HEK293 (cell line): ENCODE data around the gene RFNG.
A peak's percentile ranks its signal among the peaks of the same experiment; 100 is the strongest.

Experiments
- CTCF ChIA-PET: fragments of 350-600 bp; formaldehyde crosslinking; extraction: SDS; loops from one replicate; lab custom pipeline; 2021; ENCODE audit warnings: antibody characterized with exemption; lab: Yijun Ruan, JAX
- POLR2A ChIA-PET: fragments of 300-600 bp; formaldehyde crosslinking; extraction: SDS; loops from one replicate; lab custom pipeline; 2020; ENCODE audit warnings: antibody characterized with exemption, inconsistent platforms; lab: Yijun Ruan, JAX
- H3K27ac ChIP-seq: fragments of 200-500 bp; sonication (Bioruptor generic); 2 replicates; pipeline ENCODE4 v1.5.1; 2014; ENCODE audit warnings: low read depth, low read length, control low read depth, inconsistent platforms; ENCODE audit errors: extremely low read depth
- H3K36me3 ChIP-seq, 2 experiments: fragments of 200-500 bp in 1 of 2; sonication (Bioruptor generic) in 1 of 2; 1 replicate in 1 of 2; 2 replicates in 1 of 2; pipeline ENCODE4 v1.5.1; 2014 to 2017; ENCODE audit warnings: inconsistent platforms in 2 of 2, low read length in 2 of 2; ENCODE audit not compliant: control insufficient read depth in 2 of 2, insufficient read depth in 1 of 2
- H3K4me1 ChIP-seq: fragments of 200-500 bp; sonication (Bioruptor generic); 2 replicates; pipeline ENCODE4 v1.5.1; 2014; ENCODE audit warnings: mild to moderate bottlenecking, low read length, inconsistent platforms; ENCODE audit not compliant: control insufficient read depth, insufficient read depth
- H3K4me3 ChIP-seq: 2 replicates; pipeline ENCODE4 v1.5.1; 2011; ENCODE audit warnings: low read depth, mild to moderate bottlenecking, control low read depth, low read length, moderate library complexity
- H3K9me3 ChIP-seq: fragments of 200-500 bp; sonication (Bioruptor generic); 2 replicates; pipeline ENCODE4 v1.5.1; 2014; ENCODE audit warnings: low read depth, low read length, inconsistent platforms; ENCODE audit not compliant: control insufficient read depth, insufficient read depth
- KLF10 ChIP-seq: fragments of 450-650 bp; IDR thresholded peaks from 2 replicates; pipeline ENCODE4 v1.5.1; 2018; ENCODE audit warnings: missing biosample characterization, mild to moderate bottlenecking, missing genetic modification characterization
- ZBTB17 ChIP-seq: fragments of 450-650 bp; formaldehyde crosslinking; IDR thresholded peaks from 2 replicates; pipeline ENCODE4 v1.5.1; 2016; ENCODE audit warnings: missing biosample characterization, missing genetic modification characterization
- ZBTB21 ChIP-seq: fragments of 450-650 bp; formaldehyde crosslinking; IDR thresholded peaks from 2 replicates; pipeline ENCODE4 v1.5.1; 2017; ENCODE audit warnings: missing biosample characterization, missing genetic modification characterization
- ZIC2 ChIP-seq: fragments of 450-650 bp; formaldehyde crosslinking; IDR thresholded peaks from 2 replicates; pipeline ENCODE4 v1.5.1; 2016; ENCODE audit warnings: missing biosample characterization, missing genetic modification characterization
- ZNF223 ChIP-seq: fragments of 450-650 bp; formaldehyde crosslinking; IDR thresholded peaks from 2 replicates; pipeline ENCODE4 v1.5.1; 2016; ENCODE audit warnings: missing biosample characterization, missing genetic modification characterization
- ZNF324 ChIP-seq: fragments of 450-650 bp; formaldehyde crosslinking; IDR thresholded peaks from 2 replicates; pipeline ENCODE4 v1.5.1; 2016; ENCODE audit warnings: missing biosample characterization, missing genetic modification characterization
- ZNF514 ChIP-seq: fragments of 450-650 bp; formaldehyde crosslinking; IDR thresholded peaks from 2 replicates; pipeline ENCODE4 v1.5.1; 2016; ENCODE audit warnings: missing biosample characterization, missing genetic modification characterization
- ZNF596 ChIP-seq: fragments of 450-650 bp; IDR thresholded peaks from 2 replicates; pipeline ENCODE4 v1.5.0; 2018; ENCODE audit warnings: missing biosample characterization, mild to moderate bottlenecking, missing genetic modification characterization, moderate library complexity
- TF ChIP-seq, protein P1 (sequence below): fragments of 450-650 bp; formaldehyde crosslinking; IDR thresholded peaks from 2 replicates; pipeline ENCODE4 v1.5.1; 2016; ENCODE audit warnings: missing biosample characterization, missing genetic modification characterization
- TF ChIP-seq, protein P2 (sequence below): fragments of 450-650 bp; formaldehyde crosslinking; conservative IDR thresholded peaks from 2 replicates; pipeline ENCODE4 v1.5.1; 2016; ENCODE audit warnings: low read depth, missing biosample characterization, missing genetic modification characterization
- TF ChIP-seq, protein P3 (sequence below): fragments of 450-650 bp; formaldehyde crosslinking; IDR thresholded peaks from 2 replicates; pipeline ENCODE4 v1.5.1; 2016; ENCODE audit warnings: missing biosample characterization, missing genetic modification characterization, borderline replicate concordance

Gene RFNG

DNA sequence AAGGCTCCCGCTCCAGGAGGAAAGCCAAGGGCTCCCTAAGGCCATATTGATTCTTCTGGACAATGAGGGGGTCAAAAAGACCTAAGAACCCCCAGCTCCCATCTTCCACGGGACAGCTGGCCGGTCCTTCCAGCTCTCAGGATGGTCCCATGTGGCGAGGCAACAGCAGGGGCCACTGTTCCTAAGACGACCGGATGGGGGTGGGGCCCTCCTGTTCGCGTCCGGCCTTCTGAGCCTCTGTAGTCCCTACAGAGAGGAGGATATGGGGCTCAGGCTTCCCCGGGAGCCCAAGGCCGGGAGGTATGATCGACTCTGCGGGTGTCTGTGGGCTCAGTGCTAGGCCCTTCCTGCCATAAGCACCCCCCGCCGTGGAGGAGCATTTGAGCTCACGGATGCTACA is 8.1 kb downstream of the RFNG start:
- POLR2A ChIA-PET = interaction anchor here (0.6 to 1.8 kb wide), 5 partner anchors 16 to 150 kb away, joined by 3 to 7 read pairs (median 5); no protein-coding TSS in a partner anchor
- CTCF ChIA-PET = interaction anchor here (0.6 to 1.0 kb wide), 4 partner anchors 8 to 310 kb away, joined by 3 to 5 read pairs (median 4); no protein-coding TSS in a partner anchor
- TF ChIP-seq, protein P1, sequence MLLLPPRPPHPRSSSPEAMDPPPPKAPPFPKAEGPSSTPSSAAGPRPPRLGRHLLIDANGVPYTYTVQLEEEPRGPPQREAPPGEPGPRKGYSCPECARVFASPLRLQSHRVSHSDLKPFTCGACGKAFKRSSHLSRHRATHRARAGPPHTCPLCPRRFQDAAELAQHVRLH (tag by site-specific recombination) = no peak
- TF ChIP-seq ZIC2 (tag by site-specific recombination) = peak; percentile 64

DNA sequence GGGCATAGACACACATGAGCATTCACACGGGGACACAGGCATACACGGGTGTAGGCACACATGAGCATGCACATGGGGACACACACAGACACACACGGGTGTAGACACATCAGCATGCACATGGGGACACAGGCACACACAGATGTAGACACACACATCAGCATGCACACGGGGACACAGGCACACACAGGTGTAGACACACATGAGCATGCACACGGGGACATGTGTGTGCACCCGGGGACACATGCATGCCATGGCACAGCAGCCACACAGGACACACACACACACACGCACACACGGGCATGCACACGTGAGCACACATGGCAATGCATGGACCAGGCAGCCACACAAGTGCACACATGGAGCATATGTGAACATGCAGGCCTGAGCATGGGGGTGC is 9.0 kb downstream of the RFNG start:
- Histone ChIP-seq H3K4me3 (no peak overlapping the region), H3K9me3 (no peaks in the 10 kb centered on the region), H3K27ac (no peak overlapping the region), H3K4me1 (no peaks in the 10 kb centered on the region), H3K36me3 (peaks cover 0 to 17% of the 10 kb centered on the region in 2 experiments; a peak in 1 of 3 replicates)
- ChIA-PET POLR2A (interaction anchor here (1.8 kb wide), 2 partner anchors 12 to 17 kb away, joined by 4 to 5 read pairs; partner anchors contain the start of gene RAC3), CTCF (interaction anchor here (0.6 kb wide), 2 partner anchors 21 to 310 kb away, joined by 3 to 4 read pairs; no protein-coding TSS in a partner anchor)
- TF ChIP-seq ZNF223 (tag by site-specific recombination) = 0 out of 2 replicates have a peak, but pooled peaks have one; percentile 38
- TF ChIP-seq, protein P2, sequence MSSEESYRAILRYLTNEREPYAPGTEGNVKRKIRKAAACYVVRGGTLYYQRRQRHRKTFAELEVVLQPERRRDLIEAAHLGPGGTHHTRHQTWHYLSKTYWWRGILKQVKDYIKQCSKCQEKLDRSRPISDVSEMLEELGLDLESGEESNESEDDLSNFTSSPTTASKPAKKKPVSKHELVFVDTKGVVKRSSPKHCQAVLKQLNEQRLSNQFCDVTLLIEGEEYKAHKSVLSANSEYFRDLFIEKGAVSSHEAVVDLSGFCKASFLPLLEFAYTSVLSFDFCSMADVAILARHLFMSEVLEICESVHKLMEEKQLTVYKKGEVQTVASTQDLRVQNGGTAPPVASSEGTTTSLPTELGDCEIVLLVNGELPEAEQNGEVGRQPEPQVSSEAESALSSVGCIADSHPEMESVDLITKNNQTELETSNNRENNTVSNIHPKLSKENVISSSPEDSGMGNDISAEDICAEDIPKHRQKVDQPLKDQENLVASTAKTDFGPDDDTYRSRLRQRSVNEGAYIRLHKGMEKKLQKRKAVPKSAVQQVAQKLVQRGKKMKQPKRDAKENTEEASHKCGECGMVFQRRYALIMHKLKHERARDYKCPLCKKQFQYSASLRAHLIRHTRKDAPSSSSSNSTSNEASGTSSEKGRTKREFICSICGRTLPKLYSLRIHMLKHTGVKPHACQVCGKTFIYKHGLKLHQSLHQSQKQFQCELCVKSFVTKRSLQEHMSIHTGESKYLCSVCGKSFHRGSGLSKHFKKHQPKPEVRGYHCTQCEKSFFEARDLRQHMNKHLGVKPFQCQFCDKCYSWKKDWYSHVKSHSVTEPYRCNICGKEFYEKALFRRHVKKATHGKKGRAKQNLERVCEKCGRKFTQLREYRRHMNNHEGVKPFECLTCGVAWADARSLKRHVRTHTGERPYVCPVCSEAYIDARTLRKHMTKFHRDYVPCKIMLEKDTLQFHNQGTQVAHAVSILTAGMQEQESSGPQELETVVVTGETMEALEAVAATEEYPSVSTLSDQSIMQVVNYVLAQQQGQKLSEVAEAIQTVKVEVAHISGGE (tag by site-specific recombination) = no peak

More for the DNA sequence above, 8.1 kb downstream of the RFNG start:
- Histone ChIP-seq H3K9me3 (no peaks in the 10 kb centered on the region), H3K4me1 (no peaks in the 10 kb centered on the region), H3K27ac (no peak overlapping the region), H3K4me3 (no peak overlapping the region), H3K36me3 (peaks cover 0 to 26% of the 10 kb centered on the region in 2 experiments; a peak in 1 of 3 replicates)

DNA sequence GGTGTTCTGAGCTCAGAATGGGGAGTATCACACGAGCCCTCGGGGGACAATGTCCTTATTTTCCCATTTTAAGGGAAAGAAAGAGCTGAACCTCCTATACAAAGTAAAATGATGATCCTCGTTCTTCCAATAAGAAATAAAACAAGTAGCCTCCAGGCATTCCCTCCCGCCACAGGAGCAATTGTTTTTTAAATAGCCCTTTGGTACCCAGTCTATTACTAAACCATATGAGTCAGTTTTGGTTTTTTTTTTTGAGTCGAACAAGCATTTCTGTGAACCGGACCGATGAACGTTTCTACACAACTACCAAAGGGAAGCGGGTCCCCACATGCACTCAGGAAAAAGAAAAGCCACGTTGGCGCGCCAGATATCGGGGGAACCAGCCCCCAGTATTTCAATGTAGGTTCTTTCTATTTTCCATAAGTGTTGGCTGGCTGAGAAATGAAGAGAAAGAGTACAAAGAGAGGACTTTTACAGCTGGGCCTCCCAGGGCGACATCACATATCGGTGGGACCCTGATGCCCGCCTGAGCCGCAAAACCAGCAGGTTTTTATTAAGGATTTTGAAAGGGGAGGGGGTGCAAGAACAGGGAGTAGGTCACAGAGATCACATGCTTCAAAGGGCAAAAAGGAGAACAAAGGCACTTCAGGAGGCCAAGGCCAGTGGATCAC is 10.3 kb downstream of the RFNG start:
- ChIA-PET POLR2A (interaction anchor here (1.4 to 1.8 kb wide), 2 partner anchors 10 to 19 kb away, joined by 3 to 4 read pairs; partner anchors contain the start of gene RAC3), CTCF (interaction anchor here (0.6 to 2.5 kb wide), 5 partner anchors 11 to 269 kb away, joined by 3 to 12 read pairs (median 3); no protein-coding TSS in a partner anchor)
- H3K9me3 ChIP-seq = no peaks in the 10 kb centered on the region
- H3K27ac ChIP-seq = no peak overlapping the region
- peaks cover 5% of the 10 kb centered on the region; the same call in 1 of the 2 replicates for H3K4me1 ChIP-seq
- H3K36me3 ChIP-seq = peaks cover 0 to 8% of the 10 kb centered on the region in 2 experiments; a peak in 1 of 3 replicates
- TF ChIP-seq KLF10 = no peak
- TF ChIP-seq ZBTB17 (tag by site-specific recombination) = no peak
- no peak for TF ChIP-seq ZNF514
- TF ChIP-seq, protein P3, sequence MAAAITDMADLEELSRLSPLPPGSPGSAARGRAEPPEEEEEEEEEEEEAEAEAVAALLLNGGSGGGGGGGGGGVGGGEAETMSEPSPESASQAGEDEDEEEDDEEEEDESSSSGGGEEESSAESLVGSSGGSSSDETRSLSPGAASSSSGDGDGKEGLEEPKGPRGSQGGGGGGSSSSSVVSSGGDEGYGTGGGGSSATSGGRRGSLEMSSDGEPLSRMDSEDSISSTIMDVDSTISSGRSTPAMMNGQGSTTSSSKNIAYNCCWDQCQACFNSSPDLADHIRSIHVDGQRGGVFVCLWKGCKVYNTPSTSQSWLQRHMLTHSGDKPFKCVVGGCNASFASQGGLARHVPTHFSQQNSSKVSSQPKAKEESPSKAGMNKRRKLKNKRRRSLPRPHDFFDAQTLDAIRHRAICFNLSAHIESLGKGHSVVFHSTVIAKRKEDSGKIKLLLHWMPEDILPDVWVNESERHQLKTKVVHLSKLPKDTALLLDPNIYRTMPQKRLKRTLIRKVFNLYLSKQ (tag by site-specific recombination) = no peak
- TF ChIP-seq ZNF596 (tag by site-specific recombination) = no peak
- TF ChIP-seq ZBTB21 = no peak
- TF ChIP-seq ZNF324 (tag by site-specific recombination) = no peak
- H3K4me3 ChIP-seq = no peak overlapping the region
